ENCODE measurements around the gene PDGFA. TPM values are rescaled to one million over a fixed set of nuclear protein-coding genes. Genes with fewer than 3 reads are reported as not detected.
A peak's percentile ranks its signal among the peaks of the same experiment; 100 is the strongest.

PDGFA gene
- total RNA-seq, 4 donors from 2014 or later = 7.0 to 23.7 (median 8.8) TPM

DNA sequence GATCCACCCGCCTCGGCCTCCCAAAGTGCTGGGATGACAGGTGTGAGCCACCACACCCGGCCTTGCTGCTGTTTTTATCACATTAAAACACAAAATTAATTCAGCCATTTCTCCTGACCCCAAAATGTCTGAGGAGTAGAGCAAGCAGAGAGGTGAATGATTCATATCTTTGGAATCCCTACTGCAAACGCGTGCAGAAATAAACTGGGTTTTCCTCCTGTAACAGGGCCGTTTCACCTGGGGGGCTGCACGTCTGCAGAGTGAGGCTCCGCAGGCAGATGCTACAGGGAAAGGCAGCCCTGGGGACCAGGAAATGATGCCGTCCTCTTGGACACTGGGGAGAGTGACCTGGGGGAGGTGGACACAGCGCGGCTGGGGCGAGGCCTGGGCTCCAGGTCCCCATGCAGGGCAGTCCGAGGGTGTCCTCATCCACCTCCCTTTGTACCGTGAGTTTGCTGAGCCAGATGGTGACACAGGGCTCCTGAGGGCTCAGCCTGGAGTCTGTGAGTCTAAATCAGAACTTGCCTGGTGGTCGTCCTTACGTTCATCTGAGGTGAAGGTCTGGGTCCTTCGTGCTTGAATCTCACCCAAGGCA lies 41.9 kb downstream of the PDGFA start:
- no peak for ATAC-seq (ENCODE audit: low FRiP score)
- TF ChIP-seq CTCF (IDR thresholded peaks at IDR 0.05) = no peak
- peak; percentile 12 for DNase-seq (ENCODE audit: low spot score)

GRCh38 chr7:476736-477360 lies 42.8 kb downstream of the PDGFA start:
- DNase-seq (ENCODE audit: low spot score) (no peak), ATAC-seq (ENCODE audit: low FRiP score) (no peak)
- TF ChIP-seq CTCF (IDR thresholded peaks at IDR 0.05) = no peak

DNA sequence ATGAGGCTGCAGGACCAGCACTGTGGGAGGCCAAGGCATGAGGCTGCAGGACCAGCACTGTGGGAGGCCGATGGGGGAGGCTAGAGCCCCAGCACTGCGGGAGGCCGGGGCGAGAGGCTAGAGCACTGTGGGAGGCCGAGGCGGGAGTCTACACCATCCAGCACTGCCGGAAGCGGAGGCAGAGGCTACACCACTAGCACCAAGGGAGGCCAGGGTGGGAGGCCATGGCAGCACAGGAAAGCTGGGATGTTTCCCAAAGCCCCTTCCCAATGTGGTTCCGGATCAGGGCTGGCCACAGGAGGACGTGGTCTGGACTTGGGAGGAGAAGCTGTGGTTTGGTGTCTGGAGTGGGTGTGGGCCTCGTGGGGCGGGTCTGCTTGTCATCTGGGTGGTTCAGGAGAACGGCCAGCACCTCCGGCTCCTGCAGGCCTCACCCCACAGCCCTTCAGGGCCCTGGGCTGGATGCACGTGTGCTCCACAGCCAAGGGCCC lies 43.6 kb downstream of the PDGFA start:
- DNase-seq (ENCODE audit: low spot score) (peak; percentile 11), ATAC-seq (ENCODE audit: low FRiP score) (no peak)
- TF ChIP-seq CTCF (IDR thresholded peaks at IDR 0.05) = no peak

GRCh38 chr7:475425-475728 lies 44.3 kb downstream of the PDGFA start:
- DNase-seq (ENCODE audit: low spot score) (no peak), ATAC-seq (ENCODE audit: low FRiP score) (no peak)
- TF ChIP-seq CTCF (IDR thresholded peaks at IDR 0.05) = no peak

- no peak for DNase-seq (ENCODE audit: low spot score)
- TF ChIP-seq CTCF (IDR thresholded peaks at IDR 0.05) = no peak
- no peak for ATAC-seq (ENCODE audit: low FRiP score)
Observed at GRCh38 chr7:474605-475424, 44.8 kb downstream of the PDGFA start.

DNA sequence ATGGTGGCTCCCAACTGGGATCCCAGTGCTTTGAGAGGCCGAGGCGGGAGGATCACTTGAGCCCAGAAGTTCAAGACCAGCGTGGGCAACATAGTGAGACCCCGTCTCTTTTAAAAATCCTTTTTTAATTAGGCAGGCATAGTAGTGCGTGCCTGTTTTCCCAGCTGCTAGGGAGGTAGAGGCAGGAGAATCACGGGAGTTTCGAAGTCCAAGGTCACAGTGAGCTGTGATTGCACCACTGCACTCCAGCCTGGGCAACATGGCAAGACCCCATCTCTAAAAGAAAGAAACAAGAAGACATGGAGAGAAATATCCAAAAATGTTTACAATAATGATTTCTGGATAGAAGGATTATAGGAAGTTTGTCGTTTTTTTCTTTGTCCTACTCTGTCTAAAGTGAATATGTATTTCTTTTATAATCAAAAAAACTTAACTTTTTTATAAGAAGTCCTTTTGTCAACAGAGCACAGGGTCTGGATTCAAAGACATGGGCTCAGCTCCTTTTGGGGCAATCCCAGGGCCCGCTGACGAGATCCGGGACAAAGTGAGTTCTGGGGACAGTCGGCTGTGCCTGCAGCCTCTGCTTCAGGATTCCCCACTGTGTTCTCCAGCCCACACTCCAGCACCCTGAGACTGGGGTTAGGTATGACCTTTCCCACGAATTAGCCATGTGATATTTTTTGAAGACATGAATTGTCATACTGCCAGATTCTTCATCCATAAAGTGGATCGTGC lies 45.6 kb downstream of the PDGFA start:
- DNase-seq (ENCODE audit: low spot score) (no peak), ATAC-seq (ENCODE audit: low FRiP score) (no peak)
- no peak for TF ChIP-seq CTCF (IDR thresholded peaks at IDR 0.05)
